ENCODE results near the gene DYNC2LI1.

Gene DYNC2LI1

DNA sequence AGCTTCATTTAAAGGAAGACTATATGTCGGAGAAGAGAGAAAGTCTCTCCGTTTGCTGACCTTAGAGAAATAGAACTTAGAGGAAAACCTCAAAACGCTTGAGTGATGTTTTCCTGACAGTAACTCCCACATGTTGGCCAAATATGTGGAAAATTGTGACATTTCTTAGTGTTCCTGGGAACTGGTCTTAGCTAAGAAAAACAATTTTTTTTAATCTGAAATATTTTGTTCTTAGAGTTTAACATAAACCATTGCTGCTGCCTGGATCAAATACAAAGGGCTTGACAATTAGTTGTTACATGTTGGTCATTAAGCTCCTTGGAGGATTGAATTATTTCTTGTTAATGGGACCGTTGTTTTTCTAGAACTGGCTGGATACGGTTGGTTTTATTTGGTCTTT lies 16.3 kb downstream of the DYNC2LI1 start:
- no peak for ATAC-seq (ENCODE audit: low read depth)
- no peaks in the 10 kb centered on the region for H3K4me1 ChIP-seq (ENCODE audit: insufficient read depth, poor library complexity, severe bottlenecking)
- TF ChIP-seq, protein P1, sequence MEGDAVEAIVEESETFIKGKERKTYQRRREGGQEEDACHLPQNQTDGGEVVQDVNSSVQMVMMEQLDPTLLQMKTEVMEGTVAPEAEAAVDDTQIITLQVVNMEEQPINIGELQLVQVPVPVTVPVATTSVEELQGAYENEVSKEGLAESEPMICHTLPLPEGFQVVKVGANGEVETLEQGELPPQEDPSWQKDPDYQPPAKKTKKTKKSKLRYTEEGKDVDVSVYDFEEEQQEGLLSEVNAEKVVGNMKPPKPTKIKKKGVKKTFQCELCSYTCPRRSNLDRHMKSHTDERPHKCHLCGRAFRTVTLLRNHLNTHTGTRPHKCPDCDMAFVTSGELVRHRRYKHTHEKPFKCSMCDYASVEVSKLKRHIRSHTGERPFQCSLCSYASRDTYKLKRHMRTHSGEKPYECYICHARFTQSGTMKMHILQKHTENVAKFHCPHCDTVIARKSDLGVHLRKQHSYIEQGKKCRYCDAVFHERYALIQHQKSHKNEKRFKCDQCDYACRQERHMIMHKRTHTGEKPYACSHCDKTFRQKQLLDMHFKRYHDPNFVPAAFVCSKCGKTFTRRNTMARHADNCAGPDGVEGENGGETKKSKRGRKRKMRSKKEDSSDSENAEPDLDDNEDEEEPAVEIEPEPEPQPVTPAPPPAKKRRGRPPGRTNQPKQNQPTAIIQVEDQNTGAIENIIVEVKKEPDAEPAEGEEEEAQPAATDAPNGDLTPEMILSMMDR (IDR thresholded peaks at IDR 0.05; ENCODE audit: poor library complexity, severe bottlenecking) = no peak

DNA sequence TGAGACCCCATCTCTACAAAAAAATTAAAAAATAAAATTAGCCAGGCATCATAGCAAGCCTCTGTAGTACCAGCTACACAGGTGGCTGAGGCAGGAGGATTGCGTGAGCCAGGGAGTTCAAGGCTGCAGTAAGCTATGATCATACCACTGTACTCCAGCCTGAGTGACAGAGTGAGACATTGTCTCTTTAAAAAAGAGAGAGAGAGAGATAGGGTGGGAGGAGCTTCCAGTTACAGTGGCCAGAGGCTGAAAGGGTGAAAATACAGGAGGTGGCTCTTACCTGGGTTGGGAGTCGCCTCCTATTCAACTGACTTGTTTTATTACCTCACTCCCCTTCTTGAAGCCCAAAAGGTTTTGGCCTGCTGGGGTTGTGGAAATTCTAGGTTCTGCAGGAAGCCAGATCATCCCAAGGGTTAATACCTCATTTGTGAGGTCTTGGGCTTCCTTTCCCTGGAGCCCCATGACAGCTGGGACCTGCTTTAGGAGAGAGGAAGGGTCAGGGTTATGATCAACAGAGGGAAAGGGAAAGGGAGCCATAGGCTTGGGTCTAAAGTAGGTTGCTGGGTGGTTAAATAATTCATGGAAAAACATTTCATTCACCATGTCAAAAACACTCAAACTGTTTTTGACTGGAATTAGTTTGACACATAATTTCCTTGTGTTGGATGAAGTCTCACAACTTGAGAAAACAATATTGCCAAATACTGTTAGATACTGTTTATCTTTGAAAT lies 17.4 kb downstream of the DYNC2LI1 start:
- Histone ChIP-seq H3K36me3 (ENCODE audit: low read depth) (peaks cover 26% of the 10 kb centered on the region), H3K27me3 (ENCODE audit: insufficient read depth, poor library complexity, severe bottlenecking) (no peaks in the 10 kb centered on the region), H3K4me1 (ENCODE audit: insufficient read depth, poor library complexity, severe bottlenecking) (no peaks in the 10 kb centered on the region), H3K27ac (ENCODE audit: poor library complexity, severe bottlenecking) (no peak overlapping the region), H3K4me3 (ENCODE audit: severe bottlenecking) (no peak overlapping the region), H3K9me3 (ENCODE audit: severe bottlenecking) (no peaks in the 10 kb centered on the region)
- DNase-seq (ENCODE audit: low spot score) (no peak), ATAC-seq (ENCODE audit: low read depth) (no peak)
- TF ChIP-seq, protein P1 (IDR thresholded peaks at IDR 0.05; ENCODE audit: poor library complexity, severe bottlenecking) = no peak

More for the DNA sequence above, 16.3 kb downstream of the DYNC2LI1 start:
- no peak for DNase-seq (ENCODE audit: low spot score)
- Histone ChIP-seq H3K27ac (ENCODE audit: poor library complexity, severe bottlenecking) (no peak overlapping the region), H3K36me3 (ENCODE audit: low read depth) (peaks cover 26% of the 10 kb centered on the region), H3K9me3 (ENCODE audit: severe bottlenecking) (no peaks in the 10 kb centered on the region), H3K27me3 (ENCODE audit: insufficient read depth, poor library complexity, severe bottlenecking) (no peaks in the 10 kb centered on the region), H3K4me3 (ENCODE audit: severe bottlenecking) (no peak overlapping the region)

DNA sequence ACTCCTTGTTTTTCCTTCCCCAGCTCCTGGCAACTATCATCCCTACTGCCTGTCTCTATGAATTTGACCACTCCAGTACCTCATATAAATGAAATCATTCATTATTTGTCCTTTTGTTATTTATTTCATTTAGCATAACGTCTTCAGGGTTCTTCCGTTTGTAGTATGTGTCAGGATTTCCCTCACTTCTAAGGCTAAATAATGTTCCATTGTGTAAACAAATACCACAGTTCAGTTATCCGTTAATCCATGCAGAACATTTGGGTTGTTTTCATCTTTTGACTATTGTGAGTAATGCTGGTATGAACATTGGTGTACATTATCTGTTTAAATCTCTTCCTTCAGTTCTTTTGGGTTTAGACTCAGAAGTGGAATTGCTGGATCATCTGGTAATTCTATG lies 18.8 kb downstream of the DYNC2LI1 start:
- DNase-seq (ENCODE audit: low spot score) (no peak), ATAC-seq (ENCODE audit: low read depth) (no peak)
- no peaks in the 10 kb centered on the region for H3K4me1 ChIP-seq (ENCODE audit: insufficient read depth, poor library complexity, severe bottlenecking)
- H3K4me3 ChIP-seq (ENCODE audit: severe bottlenecking) = no peak overlapping the region
- no peaks in the 10 kb centered on the region for H3K27me3 ChIP-seq (ENCODE audit: insufficient read depth, poor library complexity, severe bottlenecking)
- peaks cover 18% of the 10 kb centered on the region for H3K36me3 ChIP-seq (ENCODE audit: low read depth)
- TF ChIP-seq, protein P1 (IDR thresholded peaks at IDR 0.05; ENCODE audit: poor library complexity, severe bottlenecking) = no peak
- no peak overlapping the region for H3K27ac ChIP-seq (ENCODE audit: poor library complexity, severe bottlenecking)
- no peaks in the 10 kb centered on the region for H3K9me3 ChIP-seq (ENCODE audit: severe bottlenecking)

DNA sequence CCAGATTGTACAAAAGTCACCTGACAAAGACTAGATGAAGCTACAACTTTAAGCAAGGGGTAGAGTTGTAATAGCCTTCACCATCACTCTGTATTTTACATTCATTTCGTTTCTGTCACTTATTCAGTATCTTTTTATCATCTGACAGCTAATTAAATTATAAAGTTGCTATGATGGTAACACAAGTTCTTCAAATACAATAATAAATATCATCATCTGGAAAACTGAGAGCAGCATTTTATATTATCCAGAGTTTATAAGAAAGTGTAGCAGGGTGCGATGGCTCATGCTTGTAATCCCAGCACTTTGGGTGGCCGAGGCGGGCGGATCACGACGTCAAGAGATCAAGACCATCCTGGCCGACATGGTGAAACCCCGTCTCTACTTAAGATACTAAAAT lies 21.1 kb downstream of the DYNC2LI1 start:
- no peak overlapping the region for H3K4me3 ChIP-seq (ENCODE audit: severe bottlenecking)
- peaks cover 13% of the 10 kb centered on the region for H3K36me3 ChIP-seq (ENCODE audit: low read depth)
- TF ChIP-seq, protein P1 (IDR thresholded peaks at IDR 0.05; ENCODE audit: poor library complexity, severe bottlenecking) = no peak
- H3K27ac ChIP-seq (ENCODE audit: poor library complexity, severe bottlenecking) = no peak overlapping the region
- H3K4me1 ChIP-seq (ENCODE audit: insufficient read depth, poor library complexity, severe bottlenecking) = no peaks in the 10 kb centered on the region
- H3K9me3 ChIP-seq (ENCODE audit: severe bottlenecking) = no peaks in the 10 kb centered on the region
- DNase-seq (ENCODE audit: low spot score) (no peak), ATAC-seq (ENCODE audit: low read depth) (no peak)
- no peaks in the 10 kb centered on the region for H3K27me3 ChIP-seq (ENCODE audit: insufficient read depth, poor library complexity, severe bottlenecking)

DNA sequence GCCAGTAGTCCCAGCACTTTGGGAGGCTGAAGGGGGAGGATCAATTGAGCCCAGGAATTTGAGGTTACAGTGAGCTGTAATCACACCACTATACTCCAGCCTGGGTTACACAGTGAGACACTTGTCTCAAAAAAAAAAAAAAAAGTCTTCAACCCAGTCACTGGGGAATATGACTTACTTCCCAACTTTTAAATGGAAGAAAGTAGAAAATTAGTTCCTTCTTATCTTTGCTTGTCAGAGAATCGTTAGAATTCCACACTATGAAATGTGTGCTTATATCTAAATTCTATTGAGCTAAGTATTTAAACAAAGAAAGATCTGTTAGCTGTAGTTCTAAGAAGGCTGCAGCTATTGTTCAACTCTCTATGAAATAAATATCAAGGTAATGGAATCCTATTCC lies 22.4 kb downstream of the DYNC2LI1 start:
- Histone ChIP-seq H3K36me3 (ENCODE audit: low read depth) (peaks cover 13% of the 10 kb centered on the region), H3K4me3 (ENCODE audit: severe bottlenecking) (no peak overlapping the region), H3K9me3 (ENCODE audit: severe bottlenecking) (no peaks in the 10 kb centered on the region), H3K27me3 (ENCODE audit: insufficient read depth, poor library complexity, severe bottlenecking) (no peaks in the 10 kb centered on the region), H3K27ac (ENCODE audit: poor library complexity, severe bottlenecking) (no peak overlapping the region), H3K4me1 (ENCODE audit: insufficient read depth, poor library complexity, severe bottlenecking) (no peaks in the 10 kb centered on the region)
- ATAC-seq (ENCODE audit: low read depth) = no peak
- DNase-seq (ENCODE audit: low spot score) = no peak
- TF ChIP-seq, protein P1 (IDR thresholded peaks at IDR 0.05; ENCODE audit: poor library complexity, severe bottlenecking) = no peak

Data from RWPE2 (cell line).